GM23338 (cell line): ENCODE data around the gene UBE2D3. TPM values are rescaled to one million over a fixed set of nuclear protein-coding genes. Genes with fewer than 3 reads are reported as not detected.

Source experiments
- ATAC-seq: fragments of 200-7000 bp; cut with Tn5 transposase; 3 replicates; pipeline ENCODE4 v1.9.1; 2020
- DNase-seq: peaks from one replicate; pipeline ENCODE4 v3.0.0-alpha.2; 2015; ENCODE audit warnings: low spot score
- H2AFZ ChIP-seq: fragments of 200-600 bp; sonication (generic); 2 replicates; pipeline ENCODE4 v1.8.0; 2016; ENCODE audit warnings: antibody characterized with exemption, mild to moderate bottlenecking, moderate library complexity
- H3F3A ChIP-seq: fragments of 200-600 bp; sonication (generic); replicated peaks from 2 replicates; pipeline ENCODE4 v1.8.0; 2017; ENCODE audit warnings: antibody characterized with exemption, mixed run types, low read depth
- H3K27ac ChIP-seq: fragments of 200-600 bp; sonication (generic); 2 replicates; pipeline ENCODE4 v1.6.1; 2016; ENCODE audit warnings: low read depth
- H3K27me3 ChIP-seq: fragments of 200-600 bp; sonication (generic); 2 replicates; pipeline ENCODE4 v1.8.0; 2016; ENCODE audit warnings: mild to moderate bottlenecking, mixed run types, moderate library complexity; ENCODE audit not compliant: insufficient read depth
- H3K36me3 ChIP-seq: fragments of 200-600 bp; sonication (generic); 2 replicates; pipeline ENCODE4 v1.8.0; 2016; ENCODE audit warnings: mild to moderate bottlenecking; ENCODE audit not compliant: insufficient read depth
- H3K4me1 ChIP-seq: fragments of 200-600 bp; sonication (generic); 2 replicates; pipeline ENCODE4 v1.8.0; 2016; ENCODE audit warnings: mild to moderate bottlenecking, moderate library complexity; ENCODE audit not compliant: insufficient read depth
- H3K4me2 ChIP-seq: fragments of 200-600 bp; sonication (generic); 2 replicates; pipeline ENCODE4 v1.7.1; 2017; ENCODE audit warnings: mixed run types
- H3K4me3 ChIP-seq: fragments of 200-600 bp; sonication (generic); 2 replicates; pipeline ENCODE4 v1.6.1; 2016; ENCODE audit warnings: mixed run types
- H3K79me2 ChIP-seq: fragments of 200-600 bp; sonication (generic); replicated peaks from 2 replicates; pipeline ENCODE4 v1.8.0; 2017; ENCODE audit warnings: mild to moderate bottlenecking; ENCODE audit not compliant: insufficient read depth
- H3K9me2 ChIP-seq: fragments of 200-600 bp; sonication (generic); 2 replicates; pipeline ENCODE4 v1.8.0; 2017; ENCODE audit not compliant: insufficient read depth
- H4K20me1 ChIP-seq: fragments of 200-600 bp; sonication (generic); replicated peaks from 2 replicates; pipeline ENCODE4 v1.8.0; 2017; ENCODE audit warnings: mild to moderate bottlenecking; ENCODE audit not compliant: insufficient read depth
- H3K27ac Mint-ChIP-seq: 2 replicates; pipeline ENCODE4 v1.8.0; 2020; ENCODE audit warnings: inconsistent platforms, mild to moderate bottlenecking, moderate library complexity, mixed read lengths
- H3K27me3 Mint-ChIP-seq: 3 replicates; pipeline ENCODE4 v1.8.0; 2022; ENCODE audit warnings: low read depth, mild to moderate bottlenecking, moderate library complexity, mixed read lengths, inconsistent platforms; ENCODE audit not compliant: insufficient read depth, poor library complexity
- H3K36me3 Mint-ChIP-seq: 3 replicates; pipeline ENCODE4 v1.8.0; 2021; ENCODE audit warnings: low read depth, mild to moderate bottlenecking, inconsistent platforms, moderate library complexity, mixed read lengths
- H3K4me1 Mint-ChIP-seq: 3 replicates; pipeline ENCODE4 v1.8.0; 2020; ENCODE audit warnings: mild to moderate bottlenecking, inconsistent platforms, mixed read lengths
- H3K4me3 Mint-ChIP-seq: 3 replicates; pipeline ENCODE4 v1.8.0; 2021; ENCODE audit warnings: moderate library complexity, mild to moderate bottlenecking, inconsistent platforms, mixed read lengths
- H3K9me3 Mint-ChIP-seq: 3 replicates; pipeline ENCODE4 v1.8.0; 2020; ENCODE audit warnings: moderate library complexity, mild to moderate bottlenecking, inconsistent platforms, mixed read lengths
- CTCF ChIP-seq, 2 experiments: fragments of 200-600 bp in 1 of 2; sonication (generic) in 1 of 2; conservative IDR thresholded peaks; 2 replicates each; pipeline versions ENCODE4 v1.5.1 to v1.6.1; 2016 to 2017; ENCODE audit warnings: antibody characterized with exemption in 2 of 2, low read depth in 2 of 2, mild to moderate bottlenecking in 2 of 2, moderate library complexity in 1 of 2
- ETS1 ChIP-seq: IDR thresholded peaks from 2 replicates; pipeline ENCODE4 v1.6.1; 2016; ENCODE audit warnings: antibody characterized with exemption
- EZH2phosphoT487 ChIP-seq: fragments of 200-600 bp; sonication (generic); IDR thresholded peaks from one replicate; pipeline ENCODE4 v1.8.1; 2018; ENCODE audit warnings: antibody characterized with exemption; ENCODE audit not compliant: unreplicated experiment
- JUNB ChIP-seq: IDR thresholded peaks from one replicate; pipeline ENCODE4 v1.6.1; 2016; ENCODE audit warnings: antibody characterized with exemption; ENCODE audit not compliant: unreplicated experiment
- NANOG ChIP-seq: IDR thresholded peaks from 2 replicates; pipeline ENCODE4 v1.6.1; 2016; ENCODE audit warnings: antibody characterized with exemption, borderline replicate concordance
- POLR2AphosphoS5 ChIP-seq: IDR thresholded peaks from 2 replicates; pipeline ENCODE4 v1.6.1; 2016; ENCODE audit warnings: antibody characterized with exemption, low read depth
- STAT1 ChIP-seq: IDR thresholded peaks from one replicate; pipeline ENCODE4 v1.6.1; 2016; ENCODE audit warnings: antibody characterized with exemption; ENCODE audit not compliant: unreplicated experiment
- ZNF331 ChIP-seq: fragments of 250-450 bp; sonication (Bioruptor Pico); IDR thresholded peaks from 2 replicates; pipeline ENCODE4 v1.5.0; 2020; ENCODE audit warnings: low read depth, mild to moderate bottlenecking, moderate library complexity
- ZNF462 ChIP-seq: fragments of 250-450 bp; sonication (Bioruptor Pico); IDR thresholded peaks from 2 replicates; pipeline ENCODE4 v1.5.0; 2020; ENCODE audit warnings: mild to moderate bottlenecking, moderate library complexity
- polyA plus RNA-seq: library from polyadenylated mRNA; unstranded; fragments of >200 nt; fragmentation: Nextera tagmentation; extraction: Ambion mirVana; gene quantifications from 2 replicates; pipeline ENCODE4 v1.2.1, GENCODE V29; 2016
- total RNA-seq: library from RNA; depleted of rRNA; stranded (reverse); fragments of >200 nt; shearing (Covaris generic); gene quantifications from 2 replicates; pipeline ENCODE4 v1.2.3, GENCODE V29; 2014

The UBE2D3 gene
- total and polyA plus RNA-seq, 2 experiments from 2014 or later = 250 to 498 TPM

GRCh38 chr4:102823897-102824296 is 3.5 kb downstream of the UBE2D3 start:
- peak overlapping the region; percentile 75 for H3K4me2 ChIP-seq
- Mint-ChIP-seq H3K9me3 (no peaks in the 10 kb centered on the region), H3K4me1 (peaks cover 44% of the 10 kb centered on the region), H3K27me3 (peaks cover 11% of the 10 kb centered on the region), H3K4me3 (no peak overlapping the region; the same call in 1 of the 3 replicates), H3K36me3 (peaks cover 22% of the 10 kb centered on the region; the same call in 2 of the 3 replicates), H3K27ac (no peak overlapping the region)
- H3K27ac ChIP-seq = no peak overlapping the region
- peak overlapping the region; percentile 84 for H3K4me3 ChIP-seq
- H2AFZ ChIP-seq = no peak overlapping the region
- H3F3A ChIP-seq = no peaks in the 10 kb centered on the region; the same call in 1 of the 2 replicates
- DNase-seq = no peak
- H4K20me1 ChIP-seq = peaks cover 50% of the 10 kb centered on the region
- ATAC-seq = no peak
- no peaks in the 10 kb centered on the region for H3K27me3 ChIP-seq
- peaks cover 52% of the 10 kb centered on the region for H3K4me1 ChIP-seq
- H3K9me2 ChIP-seq = no peaks in the 10 kb centered on the region
- H3K36me3 ChIP-seq = no peaks in the 10 kb centered on the region; the same call in 1 of the 2 replicates
- no peak for TF ChIP-seq EZH2phosphoT487
- no peak for TF ChIP-seq STAT1
- TF ChIP-seq NANOG = no peak
- TF ChIP-seq ZNF462 (CRISPR knock-in tag) = no peak
- no peak for TF ChIP-seq ETS1
- no peak for TF ChIP-seq JUNB
- TF ChIP-seq CTCF (conservative IDR thresholded peaks at IDR 0.05; ENCODE audit: low read depth in 2 of 2) = no peak
- no peak for TF ChIP-seq ZNF331 (CRISPR knock-in tag)
- TF ChIP-seq POLR2AphosphoS5 = no peak
- H3K79me2 ChIP-seq = peaks cover 79% of the 10 kb centered on the region
